ENCODE data around the gene GPR141. TPM values are rescaled to one million over a fixed set of nuclear protein-coding genes. Genes with fewer than 3 reads are reported as not detected.

GPR141 gene
- polyA plus RNA-seq, 2 of the 4 experiments (the other 2 are of a cell fraction): 0.12 to 0.49 TPM

- peak; percentile 54 for FAIRE-seq
Observed at GRCh38 chr7:37666026-37666799, 17.4 kb upstream of the GPR141 start.

More at GRCh38 chr7:37666026-37666799, 17.4 kb upstream of the GPR141 start:
- ChIA-PET POLR2A (interaction anchor here (0.6 kb wide), 1 partner anchor 149 kb away, joined by 4 read pairs; no protein-coding TSS in a partner anchor), CTCF (interaction anchor here (0.5 kb wide), 1 partner anchor 65 kb away, joined by 3 read pairs; no protein-coding TSS in a partner anchor)
- 3% methylated on average over 8 of the region's 8 CpGs for WGBS (ENCODE audit: missing lambda C conversion rate)
- no peak overlapping the region for H3K4me3 ChIP-seq
- peak; percentile 38 to 90 for DNase-seq (ENCODE audit: low read depth in 1 of 2, low spot score in 1 of 2)
- H3K27ac ChIP-seq: peak overlapping the region; percentile 97
- peak overlapping the region; percentile 78 for H3K4me2 ChIP-seq
- peak; percentile 56 for TF ChIP-seq SMC3 (IDR thresholded peaks at IDR 0.05)
- no peak for TF ChIP-seq TFCP2L1 (CRISPR knock-in tag; IDR thresholded peaks at IDR 0.05)
- no peak for TF ChIP-seq ATOH8 (CRISPR knock-in tag; IDR thresholded peaks at IDR 0.05; ENCODE audit: low read depth)
- no peak for TF ChIP-seq ZC3H11A (IDR thresholded peaks at IDR 0.05)
- TF ChIP-seq ZNF302 (CRISPR knock-in tag; IDR thresholded peaks at IDR 0.05): no peak
- peak; percentile 100 for TF ChIP-seq HES2 (IDR thresholded peaks at IDR 0.05)
- TF ChIP-seq JUN (IDR thresholded peaks at IDR 0.05): peak; percentile 81 to 94
- TF ChIP-seq BCL3 (IDR thresholded peaks at IDR 0.05): peak; percentile 96
- peak; percentile 77 for TF ChIP-seq GATA3 (IDR thresholded peaks at IDR 0.05; ENCODE audit: borderline replicate concordance)
- no peak for TF ChIP-seq REST (IDR thresholded peaks at IDR 0.05)
- TF ChIP-seq EP300 (IDR thresholded peaks at IDR 0.05): peak; percentile 77 to 93; a peak in 4 of 5 replicates
- TF ChIP-seq MAFK (IDR thresholded peaks at IDR 0.05; ENCODE audit: partially characterized antibody): no peak
- TF ChIP-seq CEBPB (IDR thresholded peaks at IDR 0.05): peak; percentile 100
- no peak for TF ChIP-seq MYC (IDR thresholded peaks at IDR 0.05; ENCODE audit: borderline replicate concordance, low read length)
- no peak for TF ChIP-seq SREBF2 (IDR thresholded peaks at IDR 0.05)
- peak; percentile 93 for TF ChIP-seq JUNB (IDR thresholded peaks at IDR 0.05)
- peak in 1 of 2 experiments; percentile 55; a peak in 2 of 5 replicates for TF ChIP-seq RAD21 (conservative IDR thresholded peaks at IDR 0.05 in 1 of 2, IDR thresholded peaks at IDR 0.05 in 1 of 2)
- TF ChIP-seq EHF (CRISPR knock-in tag; IDR thresholded peaks at IDR 0.05): no peak
- TF ChIP-seq FOXS1 (CRISPR knock-in tag; IDR thresholded peaks at IDR 0.05): no peak
- TF ChIP-seq HOXB13 (CRISPR knock-in tag; IDR thresholded peaks at IDR 0.05; ENCODE audit: low read depth): peak; percentile 23; the same call in 1 of the 2 replicates
- peak; percentile 92 for TF ChIP-seq FOSL2 (IDR thresholded peaks at IDR 0.05)
- peak; percentile 99 for TF ChIP-seq FOSL2 (CRISPR knock-in tag; IDR thresholded peaks at IDR 0.05)
- TF ChIP-seq HOXB5 (CRISPR knock-in tag; IDR thresholded peaks at IDR 0.05): peak; percentile 57; the same call in 1 of the 2 replicates
- peak; percentile 21; the same call in 1 of the 2 replicates for TF ChIP-seq MAX (IDR thresholded peaks at IDR 0.05)
- peaks cover 13% of the 10 kb centered on the region; the same call in 2 of the 3 replicates for H3K9me3 ChIP-seq
- peak; percentile 89 to 92 for ATAC-seq
- peaks cover 35% of the 10 kb centered on the region for H3K4me1 ChIP-seq
